Raji (cell line): ENCODE results near the gene ANAPC2.

ENCODE experiments used
- POLR2A ChIP-seq: IDR thresholded peaks from 2 replicates; pipeline ENCODE4 v1.6.1; 2011; ENCODE audit warnings: low read depth, low read length, control low read depth; ENCODE audit not compliant: insufficient read depth

Gene ANAPC2

GRCh38 chr9:137221506-137222111 lies 33.2 kb upstream of the ANAPC2 start:
- TF ChIP-seq POLR2A, result no peak

GRCh38 chr9:137221095-137221505 lies 32.7 kb upstream of the ANAPC2 start:
- no peak for TF ChIP-seq POLR2A

GRCh38 chr9:137220317-137221094 lies 32.1 kb upstream of the ANAPC2 start:
- TF ChIP-seq POLR2A, result no peak

DNA sequence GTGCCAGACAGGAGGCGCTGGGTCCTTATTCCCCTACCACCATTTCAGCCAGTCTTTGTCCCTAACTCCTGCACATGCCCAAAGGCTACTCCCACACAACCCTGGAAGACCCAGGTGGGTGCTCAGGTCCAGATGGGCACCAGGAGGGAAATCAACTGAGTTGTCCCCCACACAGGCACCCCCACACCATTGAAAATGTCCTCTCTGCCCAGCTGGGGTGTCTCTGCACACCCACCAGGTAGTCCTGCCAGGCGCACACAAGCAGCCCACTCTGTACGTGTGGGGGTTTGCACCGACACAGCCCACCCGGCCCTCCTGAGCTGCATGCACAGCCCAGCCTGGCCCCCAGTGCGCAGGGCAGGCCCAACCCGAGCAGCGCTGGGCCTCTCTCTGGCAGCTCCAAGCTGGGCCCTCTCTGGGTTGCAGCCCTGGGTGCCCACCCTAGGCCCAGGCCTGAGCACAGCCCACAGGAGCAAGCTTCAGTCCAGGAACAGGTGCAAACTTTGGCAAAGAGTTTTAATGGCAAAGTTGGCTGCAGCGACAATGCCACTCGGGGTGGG lies 31.5 kb upstream of the ANAPC2 start:
- no peak for TF ChIP-seq POLR2A

DNA sequence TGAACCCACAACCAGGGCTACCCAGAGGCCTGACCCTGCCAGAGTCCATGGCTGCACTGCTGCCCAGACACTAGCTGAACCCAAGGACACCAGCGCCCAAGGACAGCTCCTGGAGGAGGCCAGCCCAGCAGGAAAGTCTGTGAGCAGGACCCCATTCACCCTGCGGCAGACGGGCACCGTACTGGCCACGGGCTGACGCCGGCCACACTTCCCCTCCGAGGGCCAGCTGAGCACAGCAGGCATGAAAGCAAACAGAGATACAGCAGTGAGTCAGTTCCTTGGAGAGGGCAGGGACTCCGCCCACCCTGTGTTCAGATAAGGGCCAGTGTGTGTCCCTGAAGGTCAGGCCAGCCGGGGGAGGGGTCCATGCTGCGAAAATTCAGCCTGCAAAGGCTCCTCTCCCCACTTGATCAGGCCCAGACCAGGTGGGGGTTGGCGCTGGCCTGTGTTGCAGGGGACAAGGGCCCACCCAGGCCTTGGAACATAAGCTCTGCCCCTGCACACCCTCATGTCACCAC lies 30.5 kb upstream of the ANAPC2 start:
- TF ChIP-seq POLR2A, result no peak

- no peak for TF ChIP-seq POLR2A
Observed at GRCh38 chr9:137218212-137218753, 29.9 kb upstream of the ANAPC2 start.

- no peak for TF ChIP-seq POLR2A
Observed at GRCh38 chr9:137217276-137218211, 29.2 kb upstream of the ANAPC2 start.

DNA sequence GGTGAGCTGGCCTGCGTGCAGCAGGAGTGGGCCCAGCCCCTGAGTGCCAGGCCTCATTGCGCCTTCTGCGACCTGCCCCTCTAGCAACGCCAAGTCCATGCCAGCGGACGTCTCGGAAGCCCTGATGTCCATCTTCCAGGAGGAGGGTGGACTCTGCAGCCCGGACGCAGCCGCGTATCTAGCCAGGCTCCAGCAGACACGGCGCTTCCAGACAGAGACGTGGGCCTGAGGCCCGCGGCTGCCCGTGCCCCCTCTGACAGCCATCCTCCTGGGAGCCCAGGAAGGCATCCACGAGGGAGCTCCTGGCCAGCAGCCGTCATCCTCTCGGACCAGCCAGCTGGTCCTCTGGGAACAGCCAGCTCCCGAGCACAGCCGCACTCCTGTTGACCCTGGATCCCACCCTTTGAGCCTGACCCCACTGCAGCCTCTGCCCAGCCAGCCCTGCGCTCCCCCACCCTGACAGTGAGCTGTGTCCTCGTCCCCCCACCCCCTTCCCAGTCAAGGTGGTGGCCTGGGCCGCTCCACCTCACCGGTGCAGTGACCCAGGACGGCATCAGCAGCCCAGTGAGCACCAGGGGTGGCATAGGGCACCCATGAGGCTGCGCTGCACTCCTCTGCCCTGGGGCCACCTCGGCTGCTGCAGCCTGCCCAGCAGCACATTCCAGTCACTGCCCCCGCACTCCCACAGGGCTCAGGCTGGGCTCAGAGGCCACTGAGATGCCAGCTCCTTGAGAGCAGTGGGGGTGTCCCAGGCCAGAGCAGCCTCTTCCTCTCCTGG lies 28.0 kb upstream of the ANAPC2 start:
- TF ChIP-seq POLR2A, result no peak

GRCh38 chr9:137215196-137215986 lies 27.0 kb upstream of the ANAPC2 start:
- TF ChIP-seq POLR2A, result no peak

DNA sequence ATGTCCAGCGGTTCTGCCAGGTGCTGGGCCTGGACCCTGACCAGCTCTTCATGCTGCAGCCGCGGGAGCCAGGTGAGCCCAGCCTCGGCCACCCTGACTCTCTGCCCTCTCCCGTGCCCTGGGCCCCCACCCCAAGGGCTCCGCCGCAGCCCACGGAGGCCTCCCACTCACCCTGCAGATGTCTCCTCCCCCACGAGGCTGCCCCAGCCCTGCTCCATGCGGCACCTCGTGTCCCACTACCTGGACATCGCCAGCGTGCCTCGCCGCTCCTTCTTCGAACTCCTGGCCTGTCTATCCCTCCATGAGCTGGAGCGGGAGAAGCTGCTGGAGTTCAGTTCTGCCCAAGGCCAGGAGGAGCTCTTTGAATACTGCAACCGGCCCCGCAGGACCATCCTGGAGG lies 26.3 kb upstream of the ANAPC2 start:
- TF ChIP-seq POLR2A, result no peak

DNA sequence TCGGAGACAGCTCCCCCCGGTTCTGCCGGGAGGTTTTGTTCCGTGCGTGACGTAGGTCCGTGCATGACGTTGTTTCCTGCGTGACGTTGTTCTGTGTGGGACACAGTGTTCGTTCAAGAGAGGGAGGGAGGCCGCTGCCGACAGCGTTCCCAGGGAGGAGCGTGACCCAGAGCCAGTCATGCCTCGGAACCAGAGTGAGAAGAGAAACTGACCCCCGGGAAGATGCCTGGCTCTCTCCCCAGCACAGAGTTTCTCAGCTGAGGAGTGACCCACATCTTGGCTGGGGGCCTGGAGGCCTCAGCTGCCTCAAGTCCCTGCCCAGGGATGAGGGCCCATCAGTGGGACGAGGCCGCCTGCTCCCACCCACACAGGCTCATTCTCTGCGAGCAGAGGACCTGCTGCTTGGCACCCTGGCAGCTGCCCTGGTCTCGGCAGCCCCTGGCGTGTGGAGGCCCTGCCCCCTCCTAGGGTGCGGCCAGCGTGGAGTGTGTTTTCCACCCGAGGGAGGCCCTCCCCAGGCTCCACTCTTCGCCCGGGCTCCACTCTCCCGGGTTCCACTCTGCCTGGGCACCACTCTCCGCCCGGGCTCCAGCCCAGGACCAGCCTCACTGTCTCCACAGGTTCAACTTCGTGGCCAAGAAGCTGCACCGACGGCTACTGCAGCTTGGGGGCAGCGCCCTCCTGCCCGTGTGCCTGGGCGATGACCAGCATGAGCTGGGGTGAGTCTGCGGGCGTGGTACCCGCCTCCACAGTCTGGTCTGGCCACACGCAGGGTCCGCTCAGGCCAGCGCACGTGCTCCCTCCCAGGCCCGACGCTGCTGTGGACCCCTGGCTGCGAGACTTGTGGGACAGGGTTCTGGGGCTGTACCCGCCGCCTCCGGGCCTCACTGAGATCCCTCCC lies 25.1 kb upstream of the ANAPC2 start:
- TF ChIP-seq POLR2A, result no peak

DNA sequence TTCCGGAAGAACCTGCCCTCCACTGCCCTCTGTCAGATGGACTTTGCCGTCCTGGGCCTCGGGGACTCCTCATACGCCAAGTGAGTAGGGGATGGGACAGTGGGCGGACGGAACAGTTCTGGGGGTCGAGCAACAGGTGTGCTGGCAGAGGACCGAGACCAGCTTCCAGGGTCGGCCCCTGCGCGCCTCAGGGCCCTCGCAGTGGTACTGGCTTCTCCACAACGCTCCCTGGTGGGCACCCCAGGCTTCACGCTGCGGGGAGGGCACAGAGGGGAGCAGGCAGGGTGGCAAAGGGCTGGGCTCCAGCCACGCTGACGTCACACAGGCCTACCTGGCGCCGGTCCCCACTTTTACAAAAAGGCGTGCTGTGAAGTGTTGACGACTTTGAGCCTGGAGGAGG lies 24.2 kb upstream of the ANAPC2 start:
- no peak for TF ChIP-seq POLR2A
